AG09319 (cell line): ENCODE data around the gene CD300LD.

Source experiments
- DNase-seq: peaks from one replicate; pipeline ENCODE4 v3.0.0-alpha.2; 2010; ENCODE audit warnings: low read depth; ENCODE audit errors: extremely low read depth
- TF ChIP-seq, protein P1 (sequence below): IDR thresholded peaks from 2 replicates; pipeline ENCODE4 v1.5.1; 2011; ENCODE audit warnings: low read depth, mild to moderate bottlenecking, inconsistent platforms, low read length, moderate library complexity

CD300LD gene

GRCh38 chr17:74606050-74606449 is 14.0 kb upstream of the CD300LD start:
- DNase-seq: no peak

DNA sequence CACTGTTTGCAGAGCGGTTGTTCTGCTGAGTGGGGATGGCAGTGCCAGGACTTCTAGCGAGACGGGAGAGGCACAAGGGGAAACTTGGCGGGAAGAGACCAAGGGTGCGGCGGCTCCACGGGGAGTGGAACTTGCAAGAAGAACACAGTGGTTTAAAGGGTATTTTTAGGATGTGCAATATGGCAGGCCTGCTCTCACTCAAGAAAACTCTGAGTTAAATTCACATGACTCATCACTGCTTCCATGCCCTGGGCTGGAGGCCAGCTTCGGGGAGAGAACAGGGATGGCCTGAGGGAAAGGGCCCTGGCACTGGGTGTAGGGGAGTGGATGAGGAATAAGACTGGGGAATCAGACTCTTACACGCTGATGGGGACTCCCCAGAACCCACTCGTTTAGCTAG is 13.3 kb upstream of the CD300LD start:
- DNase-seq: peak; percentile 24
- TF ChIP-seq, protein P1, sequence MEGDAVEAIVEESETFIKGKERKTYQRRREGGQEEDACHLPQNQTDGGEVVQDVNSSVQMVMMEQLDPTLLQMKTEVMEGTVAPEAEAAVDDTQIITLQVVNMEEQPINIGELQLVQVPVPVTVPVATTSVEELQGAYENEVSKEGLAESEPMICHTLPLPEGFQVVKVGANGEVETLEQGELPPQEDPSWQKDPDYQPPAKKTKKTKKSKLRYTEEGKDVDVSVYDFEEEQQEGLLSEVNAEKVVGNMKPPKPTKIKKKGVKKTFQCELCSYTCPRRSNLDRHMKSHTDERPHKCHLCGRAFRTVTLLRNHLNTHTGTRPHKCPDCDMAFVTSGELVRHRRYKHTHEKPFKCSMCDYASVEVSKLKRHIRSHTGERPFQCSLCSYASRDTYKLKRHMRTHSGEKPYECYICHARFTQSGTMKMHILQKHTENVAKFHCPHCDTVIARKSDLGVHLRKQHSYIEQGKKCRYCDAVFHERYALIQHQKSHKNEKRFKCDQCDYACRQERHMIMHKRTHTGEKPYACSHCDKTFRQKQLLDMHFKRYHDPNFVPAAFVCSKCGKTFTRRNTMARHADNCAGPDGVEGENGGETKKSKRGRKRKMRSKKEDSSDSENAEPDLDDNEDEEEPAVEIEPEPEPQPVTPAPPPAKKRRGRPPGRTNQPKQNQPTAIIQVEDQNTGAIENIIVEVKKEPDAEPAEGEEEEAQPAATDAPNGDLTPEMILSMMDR: no peak

More at GRCh38 chr17:74606050-74606449, 14.0 kb upstream of the CD300LD start:
- TF ChIP-seq, protein P1: no peak

- TF ChIP-seq, protein P1: no peak
Observed at GRCh38 chr17:74604761-74605160, 12.7 kb upstream of the CD300LD start.

GRCh38 chr17:74604200-74604599 is 12.1 kb upstream of the CD300LD start:
- DNase-seq: no peak
- TF ChIP-seq, protein P1: no peak

More at GRCh38 chr17:74604761-74605160, 12.7 kb upstream of the CD300LD start:
- DNase-seq: no peak

GRCh38 chr17:74603746-74604145 is 11.7 kb upstream of the CD300LD start:
- no peak for DNase-seq
- TF ChIP-seq, protein P1: no peak

DNA sequence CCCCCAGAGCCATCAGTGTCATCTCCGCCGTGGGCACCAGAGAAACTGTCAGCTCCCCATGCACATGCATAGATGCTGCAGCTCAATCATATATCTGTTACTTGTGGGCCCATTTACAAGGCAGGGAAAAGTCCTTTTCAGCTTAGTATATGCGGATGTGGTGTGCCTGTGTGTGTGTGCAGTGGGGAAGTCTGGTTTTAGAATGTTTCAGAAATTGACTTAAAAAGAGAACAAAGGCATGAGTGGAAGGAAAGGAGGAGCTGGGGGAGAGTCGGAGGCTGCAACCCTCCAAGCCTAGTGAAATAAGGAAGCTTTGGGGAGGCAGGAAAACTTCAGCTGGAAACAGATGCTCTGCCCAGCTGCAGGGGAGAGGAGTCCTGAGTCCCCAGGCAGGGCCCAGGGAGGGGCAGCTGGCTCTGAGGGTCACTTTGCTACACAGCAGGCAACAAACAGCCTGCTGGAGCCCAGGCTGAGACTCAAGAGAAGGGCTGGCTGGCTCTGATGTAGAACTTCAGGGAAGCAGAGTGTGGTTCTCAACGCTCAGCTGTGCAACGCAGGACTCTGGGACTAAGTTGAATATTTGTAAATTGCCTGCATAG is 11.1 kb upstream of the CD300LD start:
- TF ChIP-seq, protein P1: no peak
- DNase-seq: no peak

GRCh38 chr17:74601944-74602572 is 10.0 kb upstream of the CD300LD start:
- TF ChIP-seq, protein P1: peak; percentile 57
- no peak for DNase-seq
